GM19397 (cell line): ENCODE measurements around the gene CTNNA2.

Experiments
- ATAC-seq: cut with Tn5 transposase; IDR thresholded peaks from one replicate; pipeline ENCODE4 v1.9.1; 2021; ENCODE audit warnings: mild to moderate bottlenecking, moderate library complexity; ENCODE audit not compliant: unreplicated experiment

The CTNNA2 gene

GRCh38 chr2:80437959-80438358 is 925.1 kb downstream of the CTNNA2 start:
- ATAC-seq: no peak

- no peak for ATAC-seq
Observed at GRCh38 chr2:80438686-80439085, 925.8 kb downstream of the CTNNA2 start.

GRCh38 chr2:80454628-80455027 is 941.8 kb downstream of the CTNNA2 start:
- ATAC-seq: no peak

GRCh38 chr2:80459028-80459427 is 946.2 kb downstream of the CTNNA2 start:
- no peak for ATAC-seq

GRCh38 chr2:80461505-80462197 is 948.8 kb downstream of the CTNNA2 start:
- ATAC-seq: no peak

GRCh38 chr2:80462654-80463053 is 949.8 kb downstream of the CTNNA2 start:
- ATAC-seq: no peak

- no peak for ATAC-seq
Observed at GRCh38 chr2:80464275-80464674, 951.4 kb downstream of the CTNNA2 start.

GRCh38 chr2:80467262-80467811 is 954.5 kb downstream of the CTNNA2 start:
- no peak for ATAC-seq

- no peak for ATAC-seq
Observed at GRCh38 chr2:80469428-80469827, 956.6 kb downstream of the CTNNA2 start.

GRCh38 chr2:80473069-80473468 is 960.2 kb downstream of the CTNNA2 start:
- ATAC-seq: no peak

- no peak for ATAC-seq
Observed at GRCh38 chr2:80473796-80474195, 960.9 kb downstream of the CTNNA2 start.

GRCh38 chr2:80475970-80476369 is 963.1 kb downstream of the CTNNA2 start:
- ATAC-seq: no peak

- no peak for ATAC-seq
Observed at GRCh38 chr2:80476535-80477117, 963.8 kb downstream of the CTNNA2 start.

- no peak for ATAC-seq
Observed at GRCh38 chr2:80482276-80482675, 969.4 kb downstream of the CTNNA2 start.

- ATAC-seq: no peak
Observed at GRCh38 chr2:80489717-80490116, 976.9 kb downstream of the CTNNA2 start.

- no peak for ATAC-seq
Observed at GRCh38 chr2:80490964-80491363, 978.1 kb downstream of the CTNNA2 start.

GRCh38 chr2:80496346-80496745 is 983.5 kb downstream of the CTNNA2 start:
- ATAC-seq: no peak

GRCh38 chr2:80496775-80497174 is 983.9 kb downstream of the CTNNA2 start:
- no peak for ATAC-seq

- no peak for ATAC-seq
Observed at GRCh38 chr2:80499095-80499494, 986.2 kb downstream of the CTNNA2 start.

GRCh38 chr2:80501874-80502624 is 989.2 kb downstream of the CTNNA2 start:
- ATAC-seq: no peak

GRCh38 chr2:80506563-80506962 is 993.7 kb downstream of the CTNNA2 start:
- ATAC-seq: no peak

- no peak for ATAC-seq
Observed at GRCh38 chr2:80510716-80511115, 997.9 kb downstream of the CTNNA2 start.
